ENCODE measurements around the gene PREX1.

The PREX1 gene

GRCh38 chr20:48797275-48797825 lies 30.4 kb downstream of the PREX1 start:
- DNase-seq (ENCODE audit: low read depth in 1 of 2, low spot score in 1 of 2), result no peak

- DNase-seq (ENCODE audit: low read depth in 1 of 2, low spot score in 1 of 2), result no peak
Measured at GRCh38 chr20:48795732-48796131, 32.1 kb downstream of the PREX1 start.

GRCh38 chr20:48794816-48795457 lies 32.9 kb downstream of the PREX1 start:
- DNase-seq (ENCODE audit: low read depth in 1 of 2, low spot score in 1 of 2), result no peak

GRCh38 chr20:48794360-48794759 lies 33.4 kb downstream of the PREX1 start:
- no peak for DNase-seq (ENCODE audit: low read depth in 1 of 2, low spot score in 1 of 2)

- no peak for DNase-seq (ENCODE audit: low read depth in 1 of 2, low spot score in 1 of 2)
Measured at GRCh38 chr20:48793776-48794175, 34.0 kb downstream of the PREX1 start.

GRCh38 chr20:48791666-48792071 lies 36.1 kb downstream of the PREX1 start:
- DNase-seq (ENCODE audit: low read depth in 1 of 2, low spot score in 1 of 2), result no peak

GRCh38 chr20:48791014-48791413 lies 36.8 kb downstream of the PREX1 start:
- no peak for DNase-seq (ENCODE audit: low read depth in 1 of 2, low spot score in 1 of 2)

- no peak for DNase-seq (ENCODE audit: low read depth in 1 of 2, low spot score in 1 of 2)
Measured at GRCh38 chr20:48790473-48791003, 37.3 kb downstream of the PREX1 start.

GRCh38 chr20:48789781-48790472 lies 37.9 kb downstream of the PREX1 start:
- no peak for DNase-seq (ENCODE audit: low read depth in 1 of 2, low spot score in 1 of 2)

- no peak for DNase-seq (ENCODE audit: low read depth in 1 of 2, low spot score in 1 of 2)
Measured at GRCh38 chr20:48789185-48789668, 38.6 kb downstream of the PREX1 start.

GRCh38 chr20:48788486-48789072 lies 39.2 kb downstream of the PREX1 start:
- DNase-seq (ENCODE audit: low read depth in 1 of 2, low spot score in 1 of 2), result no peak

GRCh38 chr20:48787861-48788375 lies 39.9 kb downstream of the PREX1 start:
- no peak for DNase-seq (ENCODE audit: low read depth in 1 of 2, low spot score in 1 of 2)

- DNase-seq (ENCODE audit: low read depth in 1 of 2, low spot score in 1 of 2), result no peak
Measured at GRCh38 chr20:48786951-48787705, 40.7 kb downstream of the PREX1 start.

GRCh38 chr20:48785801-48786200 lies 42.0 kb downstream of the PREX1 start:
- DNase-seq (ENCODE audit: low read depth in 1 of 2, low spot score in 1 of 2), result no peak

- no peak for DNase-seq (ENCODE audit: low read depth in 1 of 2, low spot score in 1 of 2)
Measured at GRCh38 chr20:48785256-48785655, 42.5 kb downstream of the PREX1 start.

- DNase-seq (ENCODE audit: low read depth in 1 of 2, low spot score in 1 of 2), result no peak
Measured at GRCh38 chr20:48784273-48784641, 43.5 kb downstream of the PREX1 start.

GRCh38 chr20:48783533-48784272 lies 44.1 kb downstream of the PREX1 start:
- no peak for DNase-seq (ENCODE audit: low read depth in 1 of 2, low spot score in 1 of 2)

- no peak for DNase-seq (ENCODE audit: low read depth in 1 of 2, low spot score in 1 of 2)
Measured at GRCh38 chr20:48782901-48783308, 44.9 kb downstream of the PREX1 start.

GRCh38 chr20:48782053-48782452 lies 45.7 kb downstream of the PREX1 start:
- no peak for DNase-seq (ENCODE audit: low read depth in 1 of 2, low spot score in 1 of 2)

GRCh38 chr20:48781634-48782033 lies 46.2 kb downstream of the PREX1 start:
- no peak for DNase-seq (ENCODE audit: low read depth in 1 of 2, low spot score in 1 of 2)
